Breast epithelium (tissue), 3 donors: ENCODE data around the gene HNF4A.

Experiments used
- POLR2AphosphoS5 ChIP-seq, 3 donors: sonication (generic); formaldehyde crosslinking; IDR thresholded peaks; one replicate each; pipeline ENCODE4 v1.6.1; 2017; ENCODE audit warnings: antibody characterized with exemption in 3 of 3
- TF ChIP-seq, protein P1 (sequence below), 3 donors: fragments of 450-650 bp; IDR thresholded peaks; one replicate each; pipeline ENCODE4 v1.5.1; 2016 to 2017; ENCODE audit warnings: antibody characterized with exemption in 3 of 3, mild to moderate bottlenecking in 3 of 3, moderate library complexity in 3 of 3

DNA sequence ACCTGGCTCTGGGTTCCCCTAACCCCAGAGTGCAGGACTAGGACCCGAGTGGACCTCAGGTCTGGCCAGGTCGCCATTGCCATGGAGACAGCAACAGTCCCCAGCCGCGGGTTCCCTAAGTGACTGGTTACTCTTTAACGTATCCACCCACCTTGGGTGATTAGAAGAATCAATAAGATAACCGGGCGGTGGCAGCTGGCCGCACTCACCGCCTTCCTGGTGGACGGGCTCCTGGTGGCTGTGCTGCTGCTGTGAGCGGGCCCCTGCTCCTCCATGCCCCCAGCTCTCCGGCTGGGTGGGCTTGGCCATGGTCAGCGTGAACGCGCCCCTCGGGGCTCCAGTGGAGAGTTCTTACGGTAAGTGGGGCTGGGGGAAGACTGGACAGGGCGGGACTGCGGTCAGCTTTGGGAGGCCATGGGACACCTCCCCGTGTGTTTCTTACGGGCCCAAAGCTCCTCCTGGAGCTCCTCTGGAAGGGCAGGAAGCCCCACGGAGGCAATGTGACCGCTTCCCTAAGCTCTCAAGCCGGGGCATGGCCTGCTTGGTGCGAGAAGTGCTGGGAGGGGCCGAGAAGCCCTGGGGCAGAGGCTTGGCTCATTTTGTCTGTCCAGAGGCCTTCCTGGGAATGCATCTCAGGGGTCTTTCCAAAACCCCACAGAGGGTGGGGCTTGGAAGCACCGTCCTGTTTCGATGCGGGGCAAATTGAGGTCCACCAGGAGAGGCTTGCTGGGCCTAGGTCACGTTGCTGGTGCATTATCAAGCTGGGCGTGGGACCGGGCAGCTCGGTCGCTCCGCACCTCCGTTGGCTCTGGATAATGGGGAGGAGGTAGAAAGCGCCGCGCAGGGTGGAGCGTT is at the start of gene HNF4A:
- TF ChIP-seq, protein P1, sequence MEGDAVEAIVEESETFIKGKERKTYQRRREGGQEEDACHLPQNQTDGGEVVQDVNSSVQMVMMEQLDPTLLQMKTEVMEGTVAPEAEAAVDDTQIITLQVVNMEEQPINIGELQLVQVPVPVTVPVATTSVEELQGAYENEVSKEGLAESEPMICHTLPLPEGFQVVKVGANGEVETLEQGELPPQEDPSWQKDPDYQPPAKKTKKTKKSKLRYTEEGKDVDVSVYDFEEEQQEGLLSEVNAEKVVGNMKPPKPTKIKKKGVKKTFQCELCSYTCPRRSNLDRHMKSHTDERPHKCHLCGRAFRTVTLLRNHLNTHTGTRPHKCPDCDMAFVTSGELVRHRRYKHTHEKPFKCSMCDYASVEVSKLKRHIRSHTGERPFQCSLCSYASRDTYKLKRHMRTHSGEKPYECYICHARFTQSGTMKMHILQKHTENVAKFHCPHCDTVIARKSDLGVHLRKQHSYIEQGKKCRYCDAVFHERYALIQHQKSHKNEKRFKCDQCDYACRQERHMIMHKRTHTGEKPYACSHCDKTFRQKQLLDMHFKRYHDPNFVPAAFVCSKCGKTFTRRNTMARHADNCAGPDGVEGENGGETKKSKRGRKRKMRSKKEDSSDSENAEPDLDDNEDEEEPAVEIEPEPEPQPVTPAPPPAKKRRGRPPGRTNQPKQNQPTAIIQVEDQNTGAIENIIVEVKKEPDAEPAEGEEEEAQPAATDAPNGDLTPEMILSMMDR (IDR thresholded peaks at IDR 0.05): no peak
- no peak for TF ChIP-seq POLR2AphosphoS5 (IDR thresholded peaks at IDR 0.05)
